GM21786 (cell line): ENCODE data around the gene LCMT1.

ENCODE experiments used
- ATAC-seq: cut with Tn5 transposase; IDR thresholded peaks from one replicate; pipeline ENCODE4 v1.9.1; 2021; ENCODE audit not compliant: unreplicated experiment

The LCMT1 gene

GRCh38 chr16:25192096-25192495 lies 80.6 kb downstream of the LCMT1 start:
- ATAC-seq: no peak

- ATAC-seq: no peak
These were observed 82.8 kb downstream of the LCMT1 start for GRCh38 chr16:25194273-25194878.

- no peak for ATAC-seq
These were observed 86.5 kb downstream of the LCMT1 start for GRCh38 chr16:25198021-25198420.

GRCh38 chr16:25199457-25199856 lies 87.9 kb downstream of the LCMT1 start:
- ATAC-seq: no peak

- no peak for ATAC-seq
These were observed 99.2 kb downstream of the LCMT1 start for GRCh38 chr16:25210758-25211157.

GRCh38 chr16:25212636-25213035 lies 101.1 kb downstream of the LCMT1 start:
- no peak for ATAC-seq

- ATAC-seq: no peak
These were observed 102.3 kb downstream of the LCMT1 start for GRCh38 chr16:25213709-25214397.

- ATAC-seq: no peak
These were observed 105.6 kb downstream of the LCMT1 start for GRCh38 chr16:25217112-25217511.

- no peak for ATAC-seq
These were observed 106.4 kb downstream of the LCMT1 start for GRCh38 chr16:25217921-25218320.

GRCh38 chr16:25219070-25219737 lies 107.7 kb downstream of the LCMT1 start:
- ATAC-seq: no peak

GRCh38 chr16:25222959-25223358 lies 111.4 kb downstream of the LCMT1 start:
- ATAC-seq: no peak

- no peak for ATAC-seq
These were observed 112.4 kb downstream of the LCMT1 start for GRCh38 chr16:25223964-25224363.

- ATAC-seq: no peak
These were observed 113.3 kb downstream of the LCMT1 start for GRCh38 chr16:25224731-25225319.
